ENCODE measurements around the gene DEFB127.

DEFB127 gene

GRCh38 chr20:152131-152530 is 5.1 kb upstream of the DEFB127 start:
- in situ Hi-C loops (cut with MboI; ENCODE audit: low pct_unique_long_range_greater_than_20kb, low sequenced_read_pairs, unreplicated experiment) = no loop called here
- no peak for DNase-seq (ENCODE audit: low spot score)
- TF ChIP-seq CTCF (IDR thresholded peaks at IDR 0.05; ENCODE audit: extremely low read depth, insufficient read depth, missing control alignments) = no peak

- TF ChIP-seq CTCF (IDR thresholded peaks at IDR 0.05; ENCODE audit: extremely low read depth, insufficient read depth, missing control alignments) = no peak
- in situ Hi-C loops (cut with MboI; ENCODE audit: low pct_unique_long_range_greater_than_20kb, low sequenced_read_pairs, unreplicated experiment) = no loop called here
- no peak for DNase-seq (ENCODE audit: low spot score)
Observed at GRCh38 chr20:164618-165017, 7.4 kb downstream of the DEFB127 start.

- no peak for DNase-seq (ENCODE audit: low spot score)
- in situ Hi-C loops (cut with MboI; ENCODE audit: low pct_unique_long_range_greater_than_20kb, low sequenced_read_pairs, unreplicated experiment) = no loop called here
- no peak for TF ChIP-seq CTCF (IDR thresholded peaks at IDR 0.05; ENCODE audit: extremely low read depth, insufficient read depth, missing control alignments)
Observed at GRCh38 chr20:168876-169275, 11.6 kb downstream of the DEFB127 start.

GRCh38 chr20:184288-184687 is 27.0 kb downstream of the DEFB127 start:
- no peak for DNase-seq (ENCODE audit: low spot score)
- no peak for TF ChIP-seq CTCF (IDR thresholded peaks at IDR 0.05; ENCODE audit: extremely low read depth, insufficient read depth, missing control alignments)
- in situ Hi-C loops (cut with MboI; ENCODE audit: low pct_unique_long_range_greater_than_20kb, low sequenced_read_pairs, unreplicated experiment) = no loop called here

- no peak for DNase-seq (ENCODE audit: low spot score)
- in situ Hi-C loops (cut with MboI; ENCODE audit: low pct_unique_long_range_greater_than_20kb, low sequenced_read_pairs, unreplicated experiment) = no loop called here
- no peak for TF ChIP-seq CTCF (IDR thresholded peaks at IDR 0.05; ENCODE audit: extremely low read depth, insufficient read depth, missing control alignments)
Observed at GRCh38 chr20:187733-188132, 30.5 kb downstream of the DEFB127 start.

GRCh38 chr20:189611-190010 is 32.4 kb downstream of the DEFB127 start, which contains the start of gene DEFB128:
Gene DEFB128, minus strand, starts transcription at chr20:189711. Its CDS starts 88 bp downstream, at chr20:189623.
- DNase-seq (ENCODE audit: low spot score) = no peak
- no peak for TF ChIP-seq CTCF (IDR thresholded peaks at IDR 0.05; ENCODE audit: extremely low read depth, insufficient read depth, missing control alignments)
- in situ Hi-C loops (cut with MboI; ENCODE audit: low pct_unique_long_range_greater_than_20kb, low sequenced_read_pairs, unreplicated experiment) = no loop called here

- TF ChIP-seq CTCF (IDR thresholded peaks at IDR 0.05; ENCODE audit: extremely low read depth, insufficient read depth, missing control alignments) = no peak
- no peak for DNase-seq (ENCODE audit: low spot score)
- in situ Hi-C loops (cut with MboI; ENCODE audit: low pct_unique_long_range_greater_than_20kb, low sequenced_read_pairs, unreplicated experiment) = no loop called here
Observed at GRCh38 chr20:198225-198624, 41.0 kb downstream of the DEFB127 start.
